ENCODE data around the gene POLR2I.

DNA sequence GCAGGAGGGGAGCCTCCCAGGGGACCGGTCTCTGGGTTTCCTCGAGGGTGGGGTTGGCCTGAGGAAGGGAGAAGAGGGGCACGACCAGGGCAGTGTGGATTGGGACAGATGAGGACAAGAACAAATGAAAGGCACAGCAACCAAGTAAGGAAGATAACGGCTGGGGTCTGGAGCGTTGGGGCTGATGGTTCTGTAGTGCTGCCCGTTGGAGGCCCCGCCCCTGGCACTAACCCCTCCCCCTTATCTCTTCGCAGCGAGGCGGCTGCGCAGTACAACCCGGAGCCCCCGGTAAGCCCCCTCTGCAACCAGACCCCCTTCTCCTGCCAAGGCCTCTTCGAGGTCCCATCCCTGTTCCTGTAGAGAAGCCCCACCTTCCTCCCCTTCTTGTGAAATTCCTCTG is 27.4 kb upstream of the POLR2I start:
- TF ChIP-seq YY1 (IDR thresholded peaks at IDR 0.05; ENCODE audit: insufficient read depth, insufficient replicate concordance, low read depth, low read length), result no peak
- TF ChIP-seq, protein P1, sequence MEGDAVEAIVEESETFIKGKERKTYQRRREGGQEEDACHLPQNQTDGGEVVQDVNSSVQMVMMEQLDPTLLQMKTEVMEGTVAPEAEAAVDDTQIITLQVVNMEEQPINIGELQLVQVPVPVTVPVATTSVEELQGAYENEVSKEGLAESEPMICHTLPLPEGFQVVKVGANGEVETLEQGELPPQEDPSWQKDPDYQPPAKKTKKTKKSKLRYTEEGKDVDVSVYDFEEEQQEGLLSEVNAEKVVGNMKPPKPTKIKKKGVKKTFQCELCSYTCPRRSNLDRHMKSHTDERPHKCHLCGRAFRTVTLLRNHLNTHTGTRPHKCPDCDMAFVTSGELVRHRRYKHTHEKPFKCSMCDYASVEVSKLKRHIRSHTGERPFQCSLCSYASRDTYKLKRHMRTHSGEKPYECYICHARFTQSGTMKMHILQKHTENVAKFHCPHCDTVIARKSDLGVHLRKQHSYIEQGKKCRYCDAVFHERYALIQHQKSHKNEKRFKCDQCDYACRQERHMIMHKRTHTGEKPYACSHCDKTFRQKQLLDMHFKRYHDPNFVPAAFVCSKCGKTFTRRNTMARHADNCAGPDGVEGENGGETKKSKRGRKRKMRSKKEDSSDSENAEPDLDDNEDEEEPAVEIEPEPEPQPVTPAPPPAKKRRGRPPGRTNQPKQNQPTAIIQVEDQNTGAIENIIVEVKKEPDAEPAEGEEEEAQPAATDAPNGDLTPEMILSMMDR (CRISPR knock-in tag; IDR thresholded peaks at IDR 0.05), result no peak
- TF ChIP-seq, protein P2, sequence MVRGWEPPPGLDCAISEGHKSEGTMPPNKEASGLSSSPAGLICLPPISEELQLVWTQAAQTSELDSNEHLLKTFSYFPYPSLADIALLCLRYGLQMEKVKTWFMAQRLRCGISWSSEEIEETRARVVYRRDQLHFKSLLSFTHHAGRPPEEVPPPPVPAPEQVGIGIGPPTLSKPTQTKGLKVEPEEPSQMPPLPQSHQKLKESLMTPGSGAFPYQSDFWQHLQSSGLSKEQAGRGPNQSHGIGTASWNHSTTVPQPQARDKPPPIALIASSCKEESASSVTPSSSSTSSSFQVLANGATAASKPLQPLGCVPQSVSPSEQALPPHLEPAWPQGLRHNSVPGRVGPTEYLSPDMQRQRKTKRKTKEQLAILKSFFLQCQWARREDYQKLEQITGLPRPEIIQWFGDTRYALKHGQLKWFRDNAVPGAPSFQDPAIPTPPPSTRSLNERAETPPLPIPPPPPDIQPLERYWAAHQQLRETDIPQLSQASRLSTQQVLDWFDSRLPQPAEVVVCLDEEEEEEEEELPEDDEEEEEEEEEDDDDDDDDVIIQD (CRISPR knock-in tag; IDR thresholded peaks at IDR 0.05; ENCODE audit: low read depth), result no peak
- TF ChIP-seq, protein P3, sequence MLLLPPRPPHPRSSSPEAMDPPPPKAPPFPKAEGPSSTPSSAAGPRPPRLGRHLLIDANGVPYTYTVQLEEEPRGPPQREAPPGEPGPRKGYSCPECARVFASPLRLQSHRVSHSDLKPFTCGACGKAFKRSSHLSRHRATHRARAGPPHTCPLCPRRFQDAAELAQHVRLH (CRISPR knock-in tag; IDR thresholded peaks at IDR 0.05; ENCODE audit: borderline replicate concordance, low read depth), result no peak
- no peak for TF ChIP-seq EZH2 (conservative IDR thresholded peaks at IDR 0.05; ENCODE audit: low read depth, low read length)
- TF ChIP-seq, protein P4, sequence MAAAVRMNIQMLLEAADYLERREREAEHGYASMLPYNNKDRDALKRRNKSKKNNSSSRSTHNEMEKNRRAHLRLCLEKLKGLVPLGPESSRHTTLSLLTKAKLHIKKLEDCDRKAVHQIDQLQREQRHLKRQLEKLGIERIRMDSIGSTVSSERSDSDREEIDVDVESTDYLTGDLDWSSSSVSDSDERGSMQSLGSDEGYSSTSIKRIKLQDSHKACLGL (CRISPR knock-in tag; IDR thresholded peaks at IDR 0.05), result no peak
